HG03342 (cell line): ENCODE measurements around the gene RELCH.
A peak's percentile ranks its signal among the peaks of the same experiment; 100 is the strongest.

Source experiments
- ATAC-seq: cut with Tn5 transposase; IDR thresholded peaks from one replicate; pipeline ENCODE4 v1.9.1; 2021; ENCODE audit warnings: mild to moderate bottlenecking, moderate library complexity; ENCODE audit not compliant: unreplicated experiment

RELCH gene

DNA sequence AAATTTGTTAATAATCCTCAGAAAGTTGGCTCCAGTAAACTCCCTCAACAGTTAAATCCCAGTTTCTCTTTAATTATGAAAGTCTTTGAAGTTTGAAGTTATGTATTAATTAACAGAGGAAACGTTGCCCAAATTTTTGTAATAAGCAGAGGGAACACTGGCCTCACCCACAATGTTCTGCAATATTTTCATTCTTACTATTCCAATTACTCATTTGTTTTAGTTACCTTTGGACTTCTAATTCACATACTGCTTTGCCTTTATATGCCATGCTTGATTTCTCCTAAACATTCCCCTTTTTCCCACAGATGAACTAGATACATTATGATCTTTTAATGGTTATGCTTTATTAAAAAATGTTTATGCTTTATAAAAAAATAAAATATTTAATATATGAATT lies 61.3 kb downstream of the RELCH start:
- ATAC-seq: no peak

DNA sequence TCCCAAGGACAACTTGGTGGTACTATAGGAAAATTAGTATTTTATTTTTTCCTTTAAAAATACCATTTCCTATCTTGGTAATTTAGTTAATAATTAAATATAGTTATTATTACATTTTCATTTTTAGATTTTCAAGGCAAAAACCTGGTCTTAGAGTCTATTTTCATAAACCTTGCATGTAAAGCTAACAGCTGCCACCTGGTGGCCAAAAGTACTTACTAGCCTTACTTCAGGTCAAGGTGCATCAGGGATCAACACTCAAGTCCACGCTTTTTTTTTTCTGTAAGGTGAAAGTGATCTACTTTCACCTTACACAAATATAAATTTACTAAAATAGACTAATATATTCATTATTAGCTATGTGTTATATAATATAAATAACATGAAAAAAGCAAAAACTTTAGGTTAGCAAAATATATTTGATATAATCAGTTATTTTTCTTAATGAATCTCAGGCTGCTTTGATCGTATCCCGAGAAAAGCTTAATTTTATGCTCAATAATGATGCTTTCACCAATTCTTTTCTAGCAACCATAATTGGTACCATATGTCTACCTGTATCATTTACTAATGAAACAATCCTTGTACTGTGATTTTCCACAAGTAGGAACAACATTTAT lies 62.5 kb downstream of the RELCH start:
- ATAC-seq: peak; percentile 61

DNA sequence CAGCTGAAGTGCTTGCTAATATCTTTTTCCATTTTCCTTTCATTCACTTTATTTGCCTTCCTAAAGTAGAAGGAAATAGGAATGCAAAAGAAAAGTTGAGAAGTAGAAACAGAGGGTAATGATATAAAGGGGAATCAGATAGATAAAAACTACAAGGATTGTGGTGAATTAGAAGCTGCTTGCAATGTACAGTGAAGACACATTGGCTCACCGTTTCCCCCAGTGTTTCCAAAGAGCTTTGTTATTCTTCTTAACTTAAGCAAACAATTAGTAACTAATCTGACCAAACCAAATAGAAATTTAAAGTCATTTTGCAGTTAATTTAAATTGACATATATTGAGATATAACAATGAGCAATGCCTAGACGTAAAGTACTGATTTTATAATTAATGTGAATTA lies 63.4 kb downstream of the RELCH start:
- ATAC-seq: no peak

GRCh38 chr18:62258093-62258492 lies 71.0 kb downstream of the RELCH start:
- no peak for ATAC-seq

- ATAC-seq: peak; percentile 44
Measured at GRCh38 chr18:62258616-62259015, 71.6 kb downstream of the RELCH start.

- ATAC-seq: no peak
Measured at GRCh38 chr18:62262061-62262460, 75.0 kb downstream of the RELCH start.

GRCh38 chr18:62264984-62265383 lies 77.9 kb downstream of the RELCH start:
- no peak for ATAC-seq

- no peak for ATAC-seq
Measured at GRCh38 chr18:62277045-62277444, 90.0 kb downstream of the RELCH start.

GRCh38 chr18:62279561-62279960 lies 92.5 kb downstream of the RELCH start:
- no peak for ATAC-seq

DNA sequence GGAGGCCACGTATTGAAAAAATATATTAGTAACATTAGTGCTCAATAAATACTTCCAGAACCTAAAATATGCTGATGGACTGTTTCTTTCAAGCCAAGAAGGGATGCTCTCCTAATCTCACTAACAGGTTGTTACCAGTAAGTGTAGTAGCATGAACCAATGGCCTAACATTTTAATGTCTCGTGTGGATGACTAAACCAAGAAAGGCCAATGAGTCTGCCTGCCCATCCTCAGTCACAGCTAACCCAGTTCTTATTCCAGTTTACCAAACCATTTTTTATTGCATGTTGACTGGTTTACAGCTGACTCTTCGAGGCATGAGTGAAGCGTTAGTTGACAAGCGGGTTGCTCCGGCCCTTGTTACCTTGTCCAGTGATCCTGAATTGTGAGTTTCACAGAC lies 93.0 kb downstream of the RELCH start:
- ATAC-seq: no peak

DNA sequence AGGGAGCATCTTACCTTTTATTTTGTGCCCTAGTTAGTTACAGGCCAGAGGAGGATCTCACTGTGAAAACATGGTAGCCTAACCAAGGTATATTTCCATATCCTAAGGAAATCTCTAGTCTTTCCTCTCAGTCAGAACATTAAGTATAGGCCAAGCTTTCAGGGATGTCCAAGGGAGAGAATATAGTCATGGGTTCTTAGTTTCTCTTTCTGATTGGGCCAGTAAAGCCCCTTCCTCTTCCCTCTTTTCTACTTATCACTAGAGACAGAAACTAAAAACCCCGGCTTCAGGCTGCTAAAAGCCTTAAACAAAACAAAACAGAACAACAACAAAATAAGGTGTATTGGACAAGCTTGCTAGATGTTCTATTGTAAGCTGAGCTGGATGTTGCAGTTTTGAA lies 93.7 kb downstream of the RELCH start:
- ATAC-seq: no peak

GRCh38 chr18:62281684-62282083 lies 94.6 kb downstream of the RELCH start:
- no peak for ATAC-seq

DNA sequence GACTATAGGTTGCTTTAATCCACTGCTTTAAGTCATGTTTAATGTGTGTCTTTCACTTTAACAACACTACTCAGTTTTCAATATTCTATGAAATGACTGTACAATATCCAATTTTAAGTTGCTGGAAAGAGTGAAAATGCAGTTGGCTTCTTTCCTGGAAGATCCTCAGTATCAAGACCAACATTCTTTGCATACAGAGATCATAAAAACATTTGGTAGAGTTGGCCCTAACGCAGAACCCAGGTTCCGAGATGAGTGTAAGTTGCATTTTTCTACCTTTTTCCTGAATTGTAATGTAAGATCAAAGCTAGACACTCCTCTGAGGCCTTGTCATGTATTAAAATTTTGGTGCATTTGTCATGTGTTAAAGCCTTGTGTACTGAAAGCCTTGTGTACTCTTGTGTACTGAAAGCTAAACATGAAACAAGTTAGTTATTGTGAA lies 95.2 kb downstream of the RELCH start:
- ATAC-seq: no peak

GRCh38 chr18:62284637-62285036 lies 97.6 kb downstream of the RELCH start:
- ATAC-seq: no peak

GRCh38 chr18:62285281-62285680 lies 98.2 kb downstream of the RELCH start:
- no peak for ATAC-seq

DNA sequence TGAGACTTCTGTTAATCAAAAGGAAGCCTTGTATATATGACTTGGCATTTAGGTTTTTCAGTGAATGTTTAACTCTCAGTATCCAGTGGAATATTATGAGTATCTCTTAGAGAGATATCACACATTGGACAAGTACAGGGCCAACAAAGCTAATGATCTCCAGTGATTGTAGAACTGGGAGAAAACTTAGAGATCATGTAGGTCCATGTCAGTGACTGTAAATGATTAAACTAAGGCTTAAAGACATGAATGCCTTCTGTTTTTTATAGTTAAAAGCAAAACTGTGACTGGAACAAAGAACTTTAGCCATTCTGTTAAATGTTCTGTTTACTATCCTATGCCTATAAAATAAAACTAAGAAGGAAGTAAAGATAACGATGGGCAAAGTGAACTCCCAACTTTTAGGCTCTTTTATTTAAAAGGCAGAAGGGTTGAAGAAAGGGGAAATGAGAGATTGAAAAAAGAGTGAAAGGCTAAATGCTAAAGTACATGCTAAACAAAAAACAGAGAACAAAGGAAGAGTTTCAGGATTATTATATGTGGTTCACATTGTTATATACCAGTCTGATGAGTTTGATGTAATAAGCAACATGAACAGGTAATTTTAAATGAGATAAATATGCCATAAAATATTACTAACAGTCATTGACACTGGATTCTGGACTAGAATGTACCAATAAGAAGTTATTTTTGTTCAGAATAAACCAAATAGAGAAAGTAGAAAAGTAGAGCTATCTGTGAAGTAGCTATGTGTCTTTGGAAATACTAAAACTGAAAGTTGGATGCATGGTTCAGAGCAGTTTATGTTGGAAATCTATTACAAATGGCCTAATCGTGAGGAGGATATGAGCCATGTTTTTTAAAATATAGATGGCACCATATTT lies 101.0 kb downstream of the RELCH start:
- ATAC-seq: peak; percentile 45

GRCh38 chr18:62288665-62289008 lies 101.6 kb downstream of the RELCH start:
- ATAC-seq: peak; percentile 60

DNA sequence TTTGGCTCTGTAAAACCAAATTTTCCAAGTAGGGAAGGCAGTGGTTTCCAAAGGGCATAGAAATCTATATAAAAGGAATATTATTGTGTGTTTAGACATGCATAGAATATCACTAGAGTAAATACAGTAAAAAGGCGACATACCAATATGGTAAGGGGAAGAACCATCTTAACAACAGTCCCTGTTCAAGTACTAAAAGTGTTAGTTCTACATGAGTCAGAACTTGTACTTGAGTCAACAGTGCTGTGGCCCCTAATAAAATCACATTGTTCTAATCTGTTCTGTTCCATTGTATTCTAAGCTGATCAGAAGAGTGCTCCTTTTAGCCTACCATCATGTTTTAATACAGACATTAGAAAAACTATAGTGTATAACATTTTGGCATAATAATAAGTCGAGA lies 102.0 kb downstream of the RELCH start:
- peak; percentile 59 for ATAC-seq

- ATAC-seq: no peak
Measured at GRCh38 chr18:62294073-62294472, 107.0 kb downstream of the RELCH start.

- ATAC-seq: no peak
Measured at GRCh38 chr18:62300359-62300963, 113.4 kb downstream of the RELCH start.

- ATAC-seq: no peak
Measured at GRCh38 chr18:62301322-62301721, 114.3 kb downstream of the RELCH start.

- ATAC-seq: no peak
Measured at GRCh38 chr18:62312851-62313250, 125.8 kb downstream of the RELCH start.
